HCEC 1CT (cell line): ENCODE measurements around the gene RAD54L.
A peak's percentile ranks its signal among the peaks of the same experiment; 100 is the strongest.
"Not testable (repeated sequence)": the region's sequence is repeated elsewhere in the genome, so short reads cannot be mapped to it uniquely, and the experiment has no call there.

Experiments
- DNase-seq: peaks from one replicate; pipeline ENCODE4 v3.0.0-alpha.2; 2017

RAD54L gene

DNA sequence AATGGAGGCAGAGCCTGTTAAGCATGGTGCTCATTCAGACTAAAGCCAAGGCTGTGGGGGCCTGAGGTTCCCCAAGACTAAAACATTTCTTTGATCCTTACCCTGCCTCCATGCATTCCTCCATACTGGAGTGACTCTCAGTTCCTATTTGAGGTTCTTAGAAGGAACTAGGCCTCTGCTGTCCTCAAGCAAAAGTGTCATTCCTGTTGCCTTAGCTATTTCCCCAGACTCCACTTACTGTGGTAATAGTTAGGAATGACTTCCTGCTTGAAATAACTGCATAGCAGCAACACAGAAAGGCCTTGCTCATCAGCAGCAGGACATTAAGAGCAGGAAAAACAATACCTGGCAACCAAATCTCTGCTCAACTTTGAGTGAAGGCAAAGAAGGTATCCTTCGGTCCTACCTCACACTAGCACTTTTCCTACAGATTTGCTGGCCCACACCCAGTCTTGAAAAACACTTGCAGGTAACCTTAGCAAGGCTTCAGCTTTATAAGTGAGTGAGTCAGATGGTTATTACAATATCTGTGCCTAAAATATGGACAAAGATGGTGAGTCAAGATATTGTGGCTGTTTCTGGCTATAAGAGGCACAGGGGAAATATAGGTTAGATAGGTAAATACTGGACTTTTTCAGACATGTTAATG lies 41.0 kb downstream of the RAD54L start:
- peak; percentile 59 for DNase-seq

DNA sequence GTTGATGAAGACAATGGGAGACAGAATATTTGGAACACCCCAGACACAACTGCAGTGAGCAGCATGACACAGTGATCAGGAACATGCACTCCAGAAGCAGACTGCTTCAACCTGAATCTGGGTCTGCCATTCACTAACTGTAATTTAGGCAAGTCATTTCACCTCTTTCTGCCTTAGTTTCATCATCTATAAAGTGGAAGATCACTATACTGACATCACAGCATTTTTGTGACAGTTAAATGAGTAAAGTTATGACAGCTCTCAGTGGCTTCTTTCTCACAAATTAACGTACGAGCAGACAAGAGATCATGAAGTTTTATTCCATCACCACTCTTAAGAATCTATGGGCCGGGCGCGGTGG lies 41.6 kb downstream of the RAD54L start:
- no peak for DNase-seq

DNA sequence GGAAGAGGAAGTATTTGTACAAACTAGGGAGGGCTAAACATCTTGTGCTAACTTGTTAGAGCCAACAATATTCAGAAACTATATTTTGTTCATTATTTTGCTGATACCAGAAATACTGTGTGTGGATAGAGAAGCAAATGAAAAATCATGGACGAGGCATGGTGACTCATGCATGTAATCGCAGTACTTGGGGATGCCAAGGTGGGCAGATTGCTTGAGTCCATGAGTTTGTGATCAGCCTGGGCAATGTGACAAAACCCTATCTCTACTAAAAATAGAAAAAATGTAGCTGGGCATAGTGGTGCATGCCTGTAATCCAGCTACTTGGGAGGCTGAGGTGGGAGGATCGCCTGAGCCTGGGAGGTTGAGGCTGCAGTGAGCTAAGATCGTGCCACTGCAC lies 42.4 kb downstream of the RAD54L start:
- no peak for DNase-seq

DNA sequence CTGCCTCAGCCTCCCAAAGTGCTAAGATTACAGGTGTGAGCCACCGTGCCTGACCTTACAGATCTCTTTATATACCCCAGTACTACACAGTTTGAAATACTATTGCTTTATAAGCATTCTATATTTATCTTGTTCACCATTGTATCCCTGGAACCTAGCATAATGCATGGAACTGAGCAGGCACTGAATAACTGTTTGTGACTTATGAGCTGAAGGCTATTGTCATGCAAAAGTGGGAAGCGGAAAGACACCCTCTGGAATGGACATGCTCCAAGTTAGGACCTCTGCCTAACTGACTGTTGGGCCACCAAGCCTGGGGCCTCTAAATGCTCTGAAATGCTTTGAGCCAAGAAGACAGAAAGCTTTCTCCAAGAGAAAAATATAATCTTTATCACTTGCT lies 47.7 kb downstream of the RAD54L start:
- DNase-seq = no peak

DNA sequence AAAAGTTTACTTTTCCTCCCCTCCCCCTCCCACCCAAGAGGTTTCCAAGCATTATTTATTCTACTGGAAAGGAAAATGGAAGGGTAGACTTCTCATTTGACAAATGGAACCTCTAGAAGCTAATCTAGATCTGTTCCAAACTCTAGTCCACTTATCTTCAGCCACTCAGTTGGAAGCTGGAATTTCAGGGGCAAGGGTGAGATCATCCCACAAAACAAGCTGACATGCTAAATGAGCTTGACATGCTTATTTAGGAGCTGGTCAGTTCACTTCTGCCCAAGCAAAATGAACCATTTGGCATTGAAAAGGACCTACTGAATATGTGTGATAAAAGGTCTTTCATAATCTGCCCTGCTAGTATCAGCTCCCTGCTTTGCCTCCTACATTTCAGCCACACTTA lies 50.8 kb downstream of the RAD54L start:
- no peak for DNase-seq

DNA sequence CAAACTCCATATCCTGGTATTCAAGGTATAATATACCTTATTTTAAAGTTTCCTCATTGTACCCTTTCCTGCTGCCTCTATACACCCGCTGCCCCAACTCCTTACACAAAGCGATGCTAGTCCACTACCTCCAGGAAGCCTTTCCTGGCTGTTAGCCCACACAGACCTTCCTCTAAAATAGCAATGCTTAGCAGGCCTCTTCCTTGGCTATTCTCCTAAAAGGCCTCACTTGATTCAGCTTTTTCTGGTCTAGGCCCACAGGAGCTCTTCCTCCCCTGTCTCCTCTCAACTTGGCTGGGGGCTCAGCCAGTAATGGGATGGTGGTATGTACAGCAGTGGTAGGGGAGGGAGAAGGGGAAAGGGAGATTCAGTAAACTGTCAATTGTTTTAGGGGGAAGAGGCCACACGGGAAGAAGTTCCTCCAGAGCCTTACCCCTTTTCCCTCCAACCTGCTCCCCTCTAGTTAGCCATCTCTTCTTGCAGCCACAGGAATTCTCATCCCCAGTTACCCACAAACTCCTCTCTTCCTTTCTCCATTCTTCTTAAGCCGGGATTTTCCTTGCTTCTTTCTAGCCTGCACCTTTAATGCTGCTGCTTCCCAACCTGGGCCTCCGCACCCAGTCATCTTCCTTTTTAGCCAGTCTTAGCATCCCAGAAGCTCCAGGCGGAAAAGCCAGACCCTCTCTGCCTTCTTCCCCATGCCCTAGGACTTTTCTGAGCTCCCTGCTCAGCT lies 53.3 kb downstream of the RAD54L start:
- peak; percentile 13 for DNase-seq

GRCh38 chr1:46301406-46301807 lies 53.8 kb downstream of the RAD54L start:
- DNase-seq = peak; percentile 3

DNA sequence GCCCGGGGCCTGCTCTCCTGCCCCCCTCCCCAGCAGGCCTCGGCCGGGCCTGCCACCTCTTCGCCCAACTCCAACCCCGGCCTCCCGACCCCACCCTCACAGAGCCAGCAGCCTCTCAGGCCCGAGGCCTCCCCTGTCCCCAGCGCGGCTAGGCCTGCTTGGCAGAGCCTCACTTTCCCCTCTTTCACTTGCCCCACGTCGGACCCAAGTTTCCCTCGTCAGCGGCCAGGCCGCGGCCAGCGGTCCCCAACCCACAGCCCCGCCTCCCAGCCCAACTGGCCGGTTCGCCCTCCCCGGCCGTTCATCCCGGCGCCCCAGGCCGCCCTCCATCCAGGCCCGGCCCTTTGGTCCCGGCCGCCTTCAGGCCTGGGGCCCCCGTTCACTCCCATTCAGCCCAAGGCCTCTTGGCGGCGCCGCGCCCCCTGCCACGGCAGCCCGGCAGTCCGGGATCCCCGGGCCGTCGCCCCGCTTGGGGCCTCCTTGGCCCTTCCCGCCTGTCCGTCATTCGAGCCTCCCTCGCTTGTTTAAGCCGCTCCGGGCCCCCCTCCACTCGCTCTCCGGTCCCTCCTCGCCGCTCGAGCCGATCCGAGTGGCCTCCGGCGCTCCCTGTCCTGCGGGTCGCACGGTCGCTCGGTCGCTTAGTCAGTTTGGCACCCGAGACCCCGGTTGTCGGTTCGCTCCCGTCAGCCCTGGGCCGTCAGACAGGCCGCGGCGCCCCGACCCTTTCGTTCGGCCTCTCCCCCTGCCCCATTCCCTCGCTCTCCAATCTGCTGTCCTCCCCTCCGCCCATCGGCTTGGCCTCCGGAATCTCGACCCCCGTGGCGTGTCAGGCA lies 54.5 kb downstream of the RAD54L start:
- DNase-seq = peak; percentile 48

GRCh38 chr1:46302641-46303037 lies 55.1 kb downstream of the RAD54L start:
- DNase-seq = peak; percentile 10

DNA sequence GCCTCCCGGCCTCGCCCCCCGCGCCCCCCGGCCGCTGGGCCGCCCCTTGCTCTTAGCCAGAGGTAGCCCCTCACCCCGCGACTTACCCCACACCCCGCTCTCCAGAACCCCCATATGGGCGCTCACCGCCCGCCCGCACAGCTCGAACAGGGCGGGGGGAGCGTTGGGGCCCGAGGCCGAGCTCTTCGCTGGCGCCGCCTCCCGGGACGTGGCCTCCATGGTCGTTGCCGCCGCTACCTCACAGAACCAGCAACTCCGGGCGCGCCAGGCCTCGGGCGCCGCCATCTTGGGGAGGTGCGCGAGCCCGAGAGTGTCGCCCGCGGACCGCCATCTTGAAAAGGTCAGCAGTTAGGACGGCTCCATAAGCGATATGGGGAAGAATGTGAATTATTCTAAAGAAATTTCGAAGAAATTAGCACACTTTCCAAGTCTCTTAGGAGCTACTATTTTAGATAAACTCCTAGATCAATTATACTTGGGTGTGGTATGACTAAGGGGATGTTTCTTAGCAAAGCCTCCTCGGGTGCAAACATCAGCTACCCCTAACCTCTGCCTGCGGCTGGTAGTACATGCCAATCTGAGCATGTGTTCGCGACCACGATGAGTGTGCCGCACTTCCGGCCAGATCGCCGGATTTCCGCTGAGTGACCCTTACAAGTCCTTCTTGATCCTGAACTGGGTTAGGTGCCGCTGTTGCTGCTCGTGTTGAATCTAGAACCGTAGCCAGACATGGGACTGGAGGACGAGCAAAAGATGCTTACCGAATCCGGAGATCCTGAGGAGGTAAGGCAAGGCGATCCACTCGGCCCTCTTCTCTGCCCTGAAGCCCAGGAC lies 55.7 kb downstream of the RAD54L start, which contains the start of the genes LRRC41 and UQCRH:
LRRC41 (minus strand) TSS at position 579 of the 834 bp plus-strand sequence; CDS start at position 285, 294 bp downstream.
UQCRH (plus strand) TSS at position 661 of the 834 bp plus-strand sequence; CDS start at position 730, 69 bp downstream.
- DNase-seq = peak; percentile 99

DNA sequence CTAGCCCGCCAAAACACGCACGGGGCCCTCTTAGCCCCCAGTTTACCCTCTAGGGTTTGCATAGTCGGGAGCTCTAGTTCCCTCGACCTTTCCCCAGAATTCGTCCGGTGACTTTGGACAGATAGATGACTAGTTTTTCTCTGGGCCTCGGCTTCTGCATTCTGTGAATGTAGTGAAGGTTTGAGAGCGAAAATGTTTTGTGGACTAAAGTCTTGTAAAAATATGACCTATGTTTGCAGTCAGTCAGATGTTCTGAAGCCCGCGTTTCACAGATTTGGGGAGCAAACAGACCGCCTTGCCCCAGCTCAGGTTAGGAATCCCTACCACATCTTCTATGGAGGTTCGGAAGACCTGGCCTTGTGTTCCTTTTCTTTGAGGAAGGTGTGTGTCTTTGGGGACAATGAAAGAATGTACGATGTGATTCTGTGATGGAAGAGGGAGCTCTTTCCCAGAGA lies 56.3 kb downstream of the RAD54L start:
- DNase-seq = no peak

DNA sequence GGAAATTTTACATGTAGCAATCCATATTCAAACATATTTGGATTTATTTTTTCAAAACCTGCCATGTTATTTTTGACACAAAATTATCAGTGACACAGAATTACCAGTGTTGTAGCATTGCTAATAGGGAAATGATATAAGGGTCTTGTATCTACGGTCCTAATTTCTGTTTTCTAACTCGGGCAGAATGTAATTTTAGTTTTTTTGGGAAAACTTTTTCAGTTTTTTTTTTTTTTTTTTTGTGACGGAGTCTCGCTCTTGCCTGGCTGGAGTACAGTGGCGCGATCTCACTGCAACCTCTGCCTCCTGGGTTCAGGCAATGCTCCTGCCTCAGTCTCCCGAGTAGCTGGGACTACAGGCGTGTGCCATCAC lies 58.6 kb downstream of the RAD54L start:
- no peak for DNase-seq

DNA sequence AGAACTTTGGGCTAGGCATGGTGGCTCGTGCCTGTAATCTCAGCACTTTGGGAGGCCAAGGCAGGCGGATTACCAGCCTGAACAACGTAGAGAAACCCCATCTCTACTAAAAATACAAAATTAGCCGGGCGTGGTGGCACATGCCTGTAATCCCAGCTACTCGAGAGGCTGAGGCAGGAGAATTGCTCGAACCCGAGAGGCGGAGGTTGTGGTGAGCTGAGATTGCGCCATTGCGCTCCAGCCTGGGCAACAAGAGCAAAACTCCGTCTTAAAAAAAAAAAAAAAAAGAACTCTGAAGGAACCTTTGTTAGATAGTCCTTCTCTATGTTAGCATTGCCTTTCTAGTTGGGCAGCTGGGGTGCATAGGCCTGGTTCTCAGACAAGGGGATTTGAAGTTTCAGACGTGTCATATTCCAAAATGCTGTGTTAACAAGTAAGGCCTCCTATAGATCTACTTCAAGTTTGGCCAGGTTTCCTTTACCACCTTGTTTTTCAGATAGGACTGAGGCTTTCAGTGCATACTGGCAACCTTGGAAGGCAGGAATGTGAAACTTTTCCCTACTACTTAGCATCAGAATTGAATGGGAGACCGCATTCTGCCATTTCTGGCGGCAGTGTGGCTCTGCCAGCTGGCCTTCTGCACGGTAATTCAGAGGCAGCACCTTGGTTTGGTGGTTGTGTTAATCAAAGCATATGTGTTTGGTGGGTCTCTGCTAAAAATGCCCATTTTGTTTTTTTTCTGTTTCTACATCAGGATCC lies 62.0 kb downstream of the RAD54L start:
- no peak for DNase-seq

DNA sequence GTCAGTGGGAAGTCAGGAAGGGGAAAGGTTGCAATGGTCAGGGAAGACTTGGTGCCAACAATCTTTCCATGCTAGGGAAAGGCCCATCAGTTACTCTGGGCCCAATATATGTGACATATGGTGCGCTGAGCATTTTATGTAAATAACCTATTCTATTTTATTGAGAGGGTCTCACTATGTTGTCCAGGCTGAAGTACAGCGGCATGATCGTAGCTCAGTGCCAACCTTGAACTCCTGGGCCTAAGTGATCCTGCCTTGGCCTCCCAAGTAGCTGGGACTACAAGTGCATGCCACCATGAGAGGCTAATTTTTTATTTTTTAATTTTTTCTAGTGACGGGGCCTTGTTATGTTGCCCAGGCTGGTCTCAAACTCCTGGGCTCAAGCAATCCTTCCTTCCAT lies 62.8 kb downstream of the RAD54L start:
- no peak for DNase-seq

- DNase-seq = peak; percentile 46
Measured at GRCh38 chr1:46315669-46316403, 68.3 kb downstream of the RAD54L start.

DNA sequence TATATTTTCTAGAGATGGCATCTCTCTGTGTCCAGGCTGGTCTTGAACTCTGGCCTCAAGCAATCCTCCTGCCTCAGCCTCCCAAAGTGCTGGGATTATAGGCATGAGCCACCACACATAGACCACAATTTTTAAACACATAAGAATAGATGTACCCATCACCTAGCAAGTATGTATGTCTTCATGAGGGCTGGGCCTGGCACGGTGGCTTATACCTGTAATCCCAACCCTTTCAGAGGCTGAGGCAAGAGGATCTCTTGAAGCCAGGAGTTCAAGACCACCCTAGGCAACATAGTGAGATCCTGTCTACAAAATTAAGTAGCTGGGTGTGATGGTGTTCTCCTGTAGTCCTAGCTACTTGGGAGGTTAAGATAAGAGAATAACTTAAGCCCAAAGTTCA lies 69.8 kb downstream of the RAD54L start:
- DNase-seq = no peak

- DNase-seq = not testable (repeated sequence)
Measured at GRCh38 chr1:46319301-46319700, 71.7 kb downstream of the RAD54L start.

DNA sequence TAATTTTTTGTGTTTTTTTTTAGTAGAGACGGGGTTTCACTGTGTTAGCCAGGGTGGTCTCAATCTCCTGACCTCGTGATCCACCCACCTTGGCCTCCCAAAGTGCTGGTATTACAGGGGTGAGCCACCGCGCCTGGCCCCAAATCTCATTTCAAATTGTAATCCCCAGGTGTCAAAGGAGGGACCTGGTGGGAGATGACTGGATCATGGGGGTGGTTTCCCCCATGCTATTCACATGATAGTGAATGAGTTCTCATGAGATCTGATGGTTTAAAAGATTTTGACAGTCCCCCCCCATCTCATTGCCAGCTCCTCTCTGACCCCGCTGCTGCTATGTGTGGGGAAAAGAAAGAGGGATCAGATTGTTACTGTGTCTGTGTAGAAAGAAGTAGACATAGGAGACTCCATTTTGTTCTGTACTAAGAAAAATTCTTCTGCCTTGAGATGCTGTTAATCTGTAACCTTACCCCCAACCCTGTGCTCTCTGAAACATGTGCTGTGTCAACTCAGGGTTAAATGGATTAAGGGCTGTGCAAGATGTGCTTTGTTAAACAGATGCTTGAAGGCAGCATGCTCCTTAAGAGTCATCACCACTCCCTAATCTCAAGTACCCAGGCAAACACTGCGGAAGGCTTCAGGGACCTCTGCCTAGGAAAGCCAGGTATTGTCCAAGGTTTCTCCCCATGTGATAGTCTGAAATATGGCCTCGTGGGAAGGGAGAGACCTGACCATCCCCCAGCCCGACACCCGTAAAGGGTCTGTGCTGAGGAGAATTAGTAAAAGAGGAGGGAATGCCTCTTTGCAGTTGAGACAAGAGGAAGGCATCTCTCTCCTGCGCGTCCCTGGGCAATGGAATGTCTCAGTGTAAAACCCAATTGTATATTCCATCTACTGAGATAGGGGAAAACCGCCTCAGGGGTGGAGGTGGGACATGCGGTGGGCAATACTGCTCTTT lies 72.7 kb downstream of the RAD54L start:
- DNase-seq = not testable (repeated sequence)

DNA sequence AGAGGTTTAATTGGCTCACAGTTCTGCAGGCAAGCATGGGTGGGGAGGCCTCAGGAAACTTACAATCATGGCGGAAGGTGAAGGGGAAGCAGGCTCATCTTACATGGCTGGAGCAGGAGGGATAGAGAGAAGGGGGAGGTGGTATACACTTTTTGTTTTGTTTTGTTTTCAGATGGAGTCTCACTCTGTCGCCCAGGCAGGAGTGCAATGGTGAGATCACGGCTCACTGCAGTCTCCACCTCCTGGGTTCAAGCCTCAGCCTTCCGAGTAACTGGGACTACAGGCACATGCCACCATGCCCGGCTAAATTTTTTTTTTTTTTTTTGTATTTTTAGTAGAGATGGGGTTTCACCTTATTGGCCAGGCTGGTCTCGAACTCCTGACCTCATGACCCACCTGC lies 74.6 kb downstream of the RAD54L start:
- not testable (repeated sequence) for DNase-seq
